ENCODE data around the gene ARHGEF2. TPM values are rescaled to one million over a fixed set of nuclear protein-coding genes. Genes with fewer than 3 reads are reported as not detected.
A peak's percentile ranks its signal among the peaks of the same experiment; 100 is the strongest.

The ARHGEF2 gene
- total RNA-seq, 1 donor = 137 TPM

DNA sequence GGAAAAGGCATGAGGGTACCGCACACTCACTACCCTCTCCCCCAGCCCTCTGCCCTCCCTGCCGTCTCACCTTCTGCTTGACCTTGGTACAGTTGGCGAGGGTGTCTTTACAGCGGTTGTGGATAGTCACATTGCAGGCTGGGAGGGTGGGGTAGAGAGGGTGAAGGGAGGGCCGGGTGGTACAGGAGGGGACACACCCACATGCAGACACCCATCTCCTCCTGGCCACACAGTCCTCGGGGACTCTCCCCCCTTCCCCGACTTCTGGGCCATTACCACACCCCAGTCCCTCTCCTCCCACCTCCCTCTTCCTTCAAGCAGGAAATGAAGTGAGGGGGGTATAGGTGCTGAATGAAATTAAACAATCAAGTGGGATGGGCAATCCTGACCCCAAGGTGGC, 11.6 kb downstream of the ARHGEF2 start:
- DNase-seq (ENCODE audit: low read depth) = no peak
- H3K4me3 ChIP-seq (ENCODE audit: low read depth, low read length) = no peak overlapping the region
- no peak for TF ChIP-seq CTCF (IDR thresholded peaks at IDR 0.05; ENCODE audit: insufficient read depth, low read depth, low read length)

DNA sequence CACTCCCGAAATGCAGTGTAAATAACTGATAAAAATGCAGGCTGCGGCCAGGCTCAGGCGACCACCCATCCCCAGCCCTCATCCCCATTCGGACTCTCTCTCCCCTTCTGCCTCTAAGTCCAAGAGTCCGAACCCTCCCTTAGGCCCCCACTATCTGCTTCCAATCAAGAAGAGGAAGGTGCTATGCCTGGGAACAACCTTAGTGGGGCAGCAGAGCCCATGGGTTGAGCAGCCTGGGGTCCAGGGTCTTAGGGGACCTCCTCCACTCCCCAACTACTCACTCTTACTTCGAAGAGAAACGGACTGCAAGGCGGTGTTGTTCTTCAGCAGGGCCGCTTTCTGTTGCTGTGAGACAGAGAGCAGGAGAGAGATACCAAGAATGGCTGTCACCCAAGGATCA, 12.2 kb downstream of the ARHGEF2 start:
- no peak for DNase-seq (ENCODE audit: low read depth)
- no peak overlapping the region for H3K4me3 ChIP-seq (ENCODE audit: low read depth, low read length)
- TF ChIP-seq CTCF (IDR thresholded peaks at IDR 0.05; ENCODE audit: insufficient read depth, low read depth, low read length) = peak; percentile 31

DNA sequence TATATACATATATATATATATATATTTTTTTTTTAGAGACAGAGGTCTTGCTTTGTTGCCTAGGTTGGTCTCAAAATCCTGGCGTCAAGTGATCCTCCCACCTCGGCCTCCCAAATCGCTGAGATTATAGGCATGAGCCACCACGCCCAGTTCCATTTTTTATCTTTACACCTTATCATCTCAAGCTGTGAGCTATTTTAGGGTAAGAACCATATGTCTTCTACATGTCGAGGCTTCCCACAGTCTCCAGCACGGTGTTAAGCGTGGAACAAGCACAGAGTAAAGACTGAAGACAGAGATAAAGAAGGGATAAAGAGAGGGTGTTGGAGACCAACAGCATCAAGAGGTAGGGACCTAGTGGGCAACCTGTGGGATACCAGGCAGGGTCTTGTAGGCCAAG, 14.2 kb downstream of the ARHGEF2 start:
- no peak for TF ChIP-seq CTCF (IDR thresholded peaks at IDR 0.05; ENCODE audit: insufficient read depth, low read depth, low read length)
- H3K4me3 ChIP-seq (ENCODE audit: low read depth, low read length) = no peak overlapping the region
- DNase-seq (ENCODE audit: low read depth) = no peak

GRCh38 chr1:155962599-155963211, 15.6 kb downstream of the ARHGEF2 start:
- no peak overlapping the region for H3K4me3 ChIP-seq (ENCODE audit: low read depth, low read length)
- DNase-seq (ENCODE audit: low read depth) = peak; percentile 54
- no peak for TF ChIP-seq CTCF (IDR thresholded peaks at IDR 0.05; ENCODE audit: insufficient read depth, low read depth, low read length)

DNA sequence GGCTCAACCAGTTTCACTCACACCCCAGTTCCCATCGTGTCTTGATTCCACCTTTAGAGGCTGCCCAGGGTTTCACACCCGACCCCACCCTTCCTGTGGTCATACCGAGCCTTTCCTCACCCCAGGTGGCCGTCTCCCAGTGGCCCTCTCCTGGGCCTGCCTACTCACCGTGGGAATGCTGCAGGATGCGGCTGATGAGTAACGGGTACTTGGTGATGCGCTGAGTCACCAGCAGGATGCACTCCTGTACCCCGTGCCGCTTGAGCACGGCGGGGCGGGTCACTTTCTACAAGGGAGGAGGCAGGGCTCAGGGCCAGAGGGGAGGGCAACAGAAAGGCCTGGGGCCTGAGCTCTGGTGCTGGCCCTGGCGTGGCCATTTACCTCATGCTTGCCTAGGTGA, 16.4 kb downstream of the ARHGEF2 start:
- H3K4me3 ChIP-seq (ENCODE audit: low read depth, low read length) = no peak overlapping the region
- peak; percentile 56 for TF ChIP-seq CTCF (IDR thresholded peaks at IDR 0.05; ENCODE audit: insufficient read depth, low read depth, low read length)
- peak; percentile 92 for DNase-seq (ENCODE audit: low read depth)

GRCh38 chr1:155960081-155960745, 18.1 kb downstream of the ARHGEF2 start:
- no peak for DNase-seq (ENCODE audit: low read depth)
- no peak for TF ChIP-seq CTCF (IDR thresholded peaks at IDR 0.05; ENCODE audit: insufficient read depth, low read depth, low read length)
- no peak overlapping the region for H3K4me3 ChIP-seq (ENCODE audit: low read depth, low read length)
